Upper lobe of left lung (tissue), 6 donors: ENCODE results near the gene MACROD2. TPM values are rescaled to one million over a fixed set of nuclear protein-coding genes. Genes with fewer than 3 reads are reported as not detected.

Experiments
- ATAC-seq, 2 donors: fragments of 200-7000 bp; cut with Tn5 transposase; one replicate each; pipeline ENCODE4 v1.9.1; 2022; ENCODE audit warnings: mild to moderate bottlenecking in 2 of 2, moderate library complexity in 2 of 2; ENCODE audit not compliant: low FRiP score in 2 of 2
- DNase-seq, 2 donors: peaks; one replicate each; pipeline ENCODE4 v3.0.0-alpha.2; 2019 to 2020
- H3K27ac ChIP-seq, 4 donors: fragments of 200-600 bp; sonication (generic); one replicate each; pipeline ENCODE4 v1.5.1; 2016 to 2019
- H3K27me3 ChIP-seq, 4 donors: fragments of 200-600 bp; sonication (generic); one replicate each; pipeline ENCODE4 v1.5.1; 2017 to 2019
- H3K36me3 ChIP-seq, 4 donors: fragments of 200-600 bp; sonication (generic); one replicate each; pipeline ENCODE4 v1.5.1; 2016 to 2019
- H3K4me1 ChIP-seq, 4 donors: fragments of 200-600 bp; sonication (generic); one replicate each; pipeline ENCODE4 v1.5.1; 2018 to 2019
- H3K4me3 ChIP-seq, 4 donors: fragments of 200-600 bp; sonication (generic); one replicate each; pipeline ENCODE4 v1.5.1; 2017 to 2019; ENCODE audit warnings: mild to moderate bottlenecking in 2 of 4, moderate library complexity in 1 of 4
- H3K9me3 ChIP-seq, 4 donors: fragments of 200-600 bp; sonication (generic); one replicate each; pipeline ENCODE4 v1.5.1; 2018 to 2019
- EP300 ChIP-seq, 4 donors: sonication (generic); formaldehyde crosslinking; IDR thresholded peaks; one replicate each; pipeline ENCODE4 v1.5.1; 2017; ENCODE audit warnings: antibody characterized with exemption in 4 of 4, control low read depth in 2 of 4
- POLR2A ChIP-seq, 4 donors: fragments of 450-650 bp; IDR thresholded peaks; one replicate each; pipeline ENCODE4 v1.5.1; 2016 to 2017; ENCODE audit warnings: antibody characterized with exemption in 4 of 4, mild to moderate bottlenecking in 2 of 4
- POLR2AphosphoS5 ChIP-seq, 2 donors: sonication (generic); formaldehyde crosslinking; IDR thresholded peaks; one replicate each; pipeline ENCODE4 v1.5.1; 2017; ENCODE audit warnings: antibody characterized with exemption in 2 of 2
- WGBS, 2 donors: methylation state at CpG; one replicate each; pipeline ENCODE4 v1.1.5; 2017 to 2018; 5-methylcytosine and 5-hydroxymethylcytosine counted together
- total RNA-seq, 6 donors: library from RNA; depleted of rRNA in 4 of 6; stranded (reverse); fragments of >200 nt in 4 of 6; gene quantifications; one replicate each; pipeline versions ENCODE4 v1.1.0 to v1.2.1, GENCODE V29; 2016 to 2021
- TF ChIP-seq, protein P1 (sequence below), 6 experiments: fragments of 450-650 bp in 4 of 6; fragments of 200-600 bp in 2 of 6; sonication (generic) in 2 of 6; IDR thresholded peaks; one replicate each; pipeline ENCODE4 v1.5.1; 2016 to 2019; ENCODE audit warnings: antibody characterized with exemption in 6 of 6
- donor health status: DM: no; HTN: no; CAD: no; lungs with moderate emphysema.
- donor health status: DM: no; HTN: yes; CAD: no; lungs with severe emphysema.

Gene MACROD2
- total RNA-seq, 6 donors from 2014 or later, result 20.7 to 84.3 (median 36.3) TPM

DNA sequence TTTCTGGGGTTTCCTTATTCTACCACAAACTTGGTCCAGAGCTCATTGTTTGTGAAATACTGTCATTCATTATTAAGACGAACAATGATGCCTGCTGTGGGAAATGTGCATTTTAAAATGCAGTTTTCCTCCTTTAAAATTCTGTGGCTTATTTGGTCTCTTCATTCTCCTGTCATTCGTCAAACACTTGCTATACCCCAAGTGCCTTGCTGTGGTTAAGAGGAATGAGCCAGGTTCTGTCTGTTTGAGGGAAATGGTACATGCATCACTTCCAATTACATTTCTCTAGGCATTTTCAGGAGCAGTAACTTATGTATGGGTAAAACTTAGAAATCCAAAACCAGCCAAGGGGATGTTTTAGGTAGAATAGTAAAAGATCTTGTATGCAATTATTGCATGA is 1490.2 kb downstream of the MACROD2 start:
- Histone ChIP-seq H3K4me3 (no peak overlapping the region), H3K4me1 (no peaks in the 10 kb centered on the region), H3K27ac (no peak overlapping the region), H3K9me3 (no peaks in the 10 kb centered on the region), H3K27me3 (no peaks in the 10 kb centered on the region), H3K36me3 (no peaks in the 10 kb centered on the region)
- no peak for TF ChIP-seq POLR2AphosphoS5 (IDR thresholded peaks at IDR 0.05)
- no peak for TF ChIP-seq POLR2A (IDR thresholded peaks at IDR 0.05)
- no peak for TF ChIP-seq EP300 (IDR thresholded peaks at IDR 0.05)
- TF ChIP-seq, protein P1, sequence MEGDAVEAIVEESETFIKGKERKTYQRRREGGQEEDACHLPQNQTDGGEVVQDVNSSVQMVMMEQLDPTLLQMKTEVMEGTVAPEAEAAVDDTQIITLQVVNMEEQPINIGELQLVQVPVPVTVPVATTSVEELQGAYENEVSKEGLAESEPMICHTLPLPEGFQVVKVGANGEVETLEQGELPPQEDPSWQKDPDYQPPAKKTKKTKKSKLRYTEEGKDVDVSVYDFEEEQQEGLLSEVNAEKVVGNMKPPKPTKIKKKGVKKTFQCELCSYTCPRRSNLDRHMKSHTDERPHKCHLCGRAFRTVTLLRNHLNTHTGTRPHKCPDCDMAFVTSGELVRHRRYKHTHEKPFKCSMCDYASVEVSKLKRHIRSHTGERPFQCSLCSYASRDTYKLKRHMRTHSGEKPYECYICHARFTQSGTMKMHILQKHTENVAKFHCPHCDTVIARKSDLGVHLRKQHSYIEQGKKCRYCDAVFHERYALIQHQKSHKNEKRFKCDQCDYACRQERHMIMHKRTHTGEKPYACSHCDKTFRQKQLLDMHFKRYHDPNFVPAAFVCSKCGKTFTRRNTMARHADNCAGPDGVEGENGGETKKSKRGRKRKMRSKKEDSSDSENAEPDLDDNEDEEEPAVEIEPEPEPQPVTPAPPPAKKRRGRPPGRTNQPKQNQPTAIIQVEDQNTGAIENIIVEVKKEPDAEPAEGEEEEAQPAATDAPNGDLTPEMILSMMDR (IDR thresholded peaks at IDR 0.05), result no peak
- DNase-seq (no peak), ATAC-seq (no peak)
- WGBS, 2 donors, result 61 to 81% methylated on average over 2 of the region's 2 CpGs

DNA sequence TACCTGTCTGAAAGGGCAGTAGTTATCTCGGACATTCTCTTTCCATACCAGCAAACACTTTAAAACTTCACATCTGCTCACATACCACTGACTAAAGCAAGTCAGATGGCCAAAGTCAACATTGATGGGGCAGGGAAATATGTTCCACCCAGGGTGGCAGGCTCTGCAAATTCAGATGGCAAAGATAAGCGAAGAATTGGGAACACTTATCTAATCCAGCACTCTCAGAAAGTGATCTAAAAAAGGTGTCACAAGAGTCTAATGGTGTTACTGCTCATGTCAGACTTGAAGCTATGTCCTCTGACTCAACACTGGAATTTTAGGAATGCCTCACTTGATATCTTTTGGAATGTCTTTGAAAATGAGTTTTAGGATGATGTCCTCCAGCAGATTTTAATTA is 1491.7 kb downstream of the MACROD2 start:
- Histone ChIP-seq H3K9me3 (no peaks in the 10 kb centered on the region), H3K27ac (no peak overlapping the region), H3K4me3 (no peak overlapping the region), H3K27me3 (no peaks in the 10 kb centered on the region), H3K36me3 (no peaks in the 10 kb centered on the region), H3K4me1 (no peaks in the 10 kb centered on the region)
- 49 to 50% methylated on average over 2 of the region's 2 CpGs for WGBS, 2 donors
- ATAC-seq, result no peak
- no peak for DNase-seq
- no peak for TF ChIP-seq EP300 (IDR thresholded peaks at IDR 0.05)
- TF ChIP-seq, protein P1 (IDR thresholded peaks at IDR 0.05), result no peak
- no peak for TF ChIP-seq POLR2A (IDR thresholded peaks at IDR 0.05)
- TF ChIP-seq POLR2AphosphoS5 (IDR thresholded peaks at IDR 0.05), result no peak

DNA sequence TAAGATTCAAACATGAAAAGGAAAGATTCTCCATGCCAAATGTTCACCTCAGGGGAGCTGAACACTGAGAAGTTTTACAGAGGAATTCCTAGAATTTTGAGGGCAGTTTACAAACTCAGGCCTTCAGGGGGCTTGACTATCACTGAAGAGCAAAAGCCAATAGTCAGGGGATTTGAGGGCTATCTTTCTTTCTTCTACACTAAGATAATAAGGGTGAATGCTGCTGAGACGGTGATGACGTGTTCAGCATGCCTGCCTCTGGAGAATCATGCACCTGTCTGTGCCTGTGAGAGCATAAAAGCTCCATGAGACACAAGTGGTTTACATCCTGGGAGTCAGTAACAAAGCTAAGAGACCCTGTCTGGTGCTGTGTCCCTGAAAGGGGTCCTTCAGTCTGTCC is 1492.4 kb downstream of the MACROD2 start:
- no peaks in the 10 kb centered on the region for H3K9me3 ChIP-seq
- no peak overlapping the region for H3K4me3 ChIP-seq
- WGBS, 2 donors, result 85 to 86% methylated on average over 2 of the region's 2 CpGs
- TF ChIP-seq EP300 (IDR thresholded peaks at IDR 0.05) (no peak), POLR2A (IDR thresholded peaks at IDR 0.05) (no peak), POLR2AphosphoS5 (IDR thresholded peaks at IDR 0.05) (no peak)
- TF ChIP-seq, protein P1 (IDR thresholded peaks at IDR 0.05), result no peak
- H3K27me3 ChIP-seq, result no peaks in the 10 kb centered on the region
- H3K36me3 ChIP-seq, result no peaks in the 10 kb centered on the region
- H3K4me1 ChIP-seq, result no peaks in the 10 kb centered on the region
- ATAC-seq (no peak), DNase-seq (no peak)
- no peak overlapping the region for H3K27ac ChIP-seq

DNA sequence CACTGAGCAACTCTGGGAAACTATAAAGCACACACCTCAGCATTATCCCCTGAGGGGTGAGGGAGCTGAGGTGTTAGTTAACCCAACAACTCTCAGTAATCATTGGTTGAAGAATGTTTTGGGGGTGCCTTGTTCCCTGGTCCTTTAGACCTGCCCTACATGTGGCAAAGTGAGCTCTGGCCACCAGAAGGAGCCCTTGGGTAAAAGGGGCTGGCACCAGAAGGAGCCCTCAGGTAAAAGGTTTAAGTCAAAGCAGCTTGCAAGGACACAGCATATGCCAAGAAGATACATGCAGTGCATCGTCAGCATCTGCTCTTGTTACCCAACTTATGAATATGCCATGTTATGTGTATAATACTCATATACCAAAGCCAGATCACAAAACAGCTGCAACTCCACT is 1496.3 kb downstream of the MACROD2 start:
- H3K4me1 ChIP-seq, result no peaks in the 10 kb centered on the region
- no peak for ATAC-seq
- WGBS, 2 donors, result 100% methylated on average over 1 of the region's 1 CpG
- no peaks in the 10 kb centered on the region for H3K27me3 ChIP-seq
- no peaks in the 10 kb centered on the region for H3K36me3 ChIP-seq
- DNase-seq, result no peak
- no peaks in the 10 kb centered on the region for H3K9me3 ChIP-seq
- H3K4me3 ChIP-seq, result no peak overlapping the region
- H3K27ac ChIP-seq, result no peak overlapping the region
- no peak for TF ChIP-seq POLR2A (IDR thresholded peaks at IDR 0.05)
- no peak for TF ChIP-seq EP300 (IDR thresholded peaks at IDR 0.05)
- TF ChIP-seq, protein P1 (IDR thresholded peaks at IDR 0.05), result peak in 1 of 6 experiments; percentile 15
- TF ChIP-seq POLR2AphosphoS5 (IDR thresholded peaks at IDR 0.05), result no peak

DNA sequence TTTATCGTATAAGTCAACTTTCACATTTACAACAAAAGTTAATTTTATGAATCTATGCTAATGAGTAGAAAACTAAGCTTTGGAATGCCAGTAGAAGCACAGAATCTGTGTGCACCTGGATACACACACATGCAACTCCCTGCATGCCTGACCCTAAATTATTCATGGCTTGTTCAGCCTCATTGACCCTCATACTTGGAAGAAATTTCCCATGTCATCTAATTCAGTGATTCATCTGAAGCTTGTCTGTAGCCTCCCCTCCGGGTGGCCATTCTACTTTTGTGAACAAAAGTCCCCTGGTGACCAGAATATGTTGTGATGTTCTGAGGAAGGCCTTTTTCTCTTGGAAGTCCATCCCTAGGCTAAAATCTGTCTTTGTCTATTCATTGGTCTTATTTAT is 1499.5 kb downstream of the MACROD2 start:
- ATAC-seq (no peak), DNase-seq (no peak)
- H3K9me3 ChIP-seq, result no peaks in the 10 kb centered on the region
- TF ChIP-seq, protein P1 (IDR thresholded peaks at IDR 0.05), result no peak
- TF ChIP-seq POLR2A (IDR thresholded peaks at IDR 0.05) (no peak), POLR2AphosphoS5 (IDR thresholded peaks at IDR 0.05) (no peak), EP300 (IDR thresholded peaks at IDR 0.05) (no peak)
- H3K27me3 ChIP-seq, result no peaks in the 10 kb centered on the region
- no peak overlapping the region for H3K4me3 ChIP-seq
- no peaks in the 10 kb centered on the region for H3K36me3 ChIP-seq
- no peak overlapping the region for H3K27ac ChIP-seq
- no peaks in the 10 kb centered on the region for H3K4me1 ChIP-seq
- 78 to 85% methylated on average over 2 of the region's 2 CpGs for WGBS, 2 donors
